Spleen (tissue), 11 donors: ENCODE measurements around the gene TLX1. TPM values are rescaled to one million over a fixed set of nuclear protein-coding genes. Genes with fewer than 3 reads are reported as not detected.

ENCODE experiments used
- DNase-seq: peaks from one replicate; pipeline ENCODE4 v3.0.0-alpha.2; 2020
- H3K27ac ChIP-seq, 8 donors: fragments of 200-600 bp; sonication (generic) in 7 of 8; 1 replicate in 4 of 8; 2 replicates in 4 of 8; pipeline versions ENCODE4 v1.5.0 to v1.8.0; 2016 to 2021; ENCODE audit warnings: inconsistent platforms in 4 of 8, mild to moderate bottlenecking in 4 of 8, moderate library complexity in 1 of 8
- H3K27me3 ChIP-seq, 7 donors: fragments of 200-600 bp; sonication (generic) in 6 of 7; replicated peaks in 1 of 7; 1 replicate in 4 of 7; 2 replicates in 3 of 7; pipeline versions ENCODE4 v1.5.0 to v1.8.0; 2016 to 2021; ENCODE audit warnings: inconsistent platforms in 3 of 7, mild to moderate bottlenecking in 1 of 7
- H3K36me3 ChIP-seq, 6 donors: fragments of 200-600 bp; sonication (generic) in 5 of 6; 1 replicate in 4 of 6; 2 replicates in 2 of 6; pipeline versions ENCODE4 v1.5.0 to v1.8.0; 2016 to 2021; ENCODE audit warnings: inconsistent platforms in 2 of 6
- H3K4me1 ChIP-seq, 6 donors: fragments of 200-600 bp; sonication (generic) in 5 of 6; 1 replicate in 3 of 6; 2 replicates in 3 of 6; pipeline versions ENCODE4 v1.5.0 to v1.8.0; 2016 to 2021; ENCODE audit warnings: inconsistent platforms in 3 of 6
- H3K4me3 ChIP-seq, 8 donors: fragments of 200-600 bp; sonication (generic) in 7 of 8; 1 replicate in 4 of 8; 2 replicates in 4 of 8; pipeline versions ENCODE4 v1.5.0 to v1.8.0; 2016 to 2021; ENCODE audit warnings: inconsistent platforms in 4 of 8, mild to moderate bottlenecking in 4 of 8, moderate library complexity in 2 of 8
- H3K9me3 ChIP-seq, 8 donors: fragments of 200-600 bp; sonication (generic) in 7 of 8; 1 replicate in 4 of 8; 2 replicates in 4 of 8; pipeline versions ENCODE4 v1.5.0 to v1.8.0; 2016 to 2021; ENCODE audit warnings: inconsistent platforms in 4 of 8
- POLR2A ChIP-seq, 3 donors: fragments of 450-650 bp; IDR thresholded peaks; one replicate each; pipeline ENCODE4 v1.5.1; 2017; ENCODE audit warnings: antibody characterized with exemption in 3 of 3, mild to moderate bottlenecking in 1 of 3
- POLR2AphosphoS5 ChIP-seq, 3 donors: sonication (generic); formaldehyde crosslinking; IDR thresholded peaks; one replicate each; pipeline ENCODE4 v1.5.1; 2017; ENCODE audit warnings: antibody characterized with exemption in 3 of 3
- WGBS, 5 donors: extraction: QIAGEN DNeasy Blood & Tissue Kit in 3 of 5; methylation state at CpG; one replicate each; pipeline versions ENCODE4 v1.1.5 to v1.1.7; 2013 to 2018; 5-methylcytosine and 5-hydroxymethylcytosine counted together
- intact Hi-C: fragments of 100-400 bp; cut with DNase I; formaldehyde crosslinking; loops from one replicate; pipeline ENCODE4 v1.15.0; 2023; ENCODE audit warnings: low total_unique reads
- polyA plus RNA-seq, 3 donors: library from polyadenylated mRNA; stranded (reverse); fragments of 200-250 nt; gene quantifications; one replicate each; pipeline ENCODE4 v1.2.1, GENCODE V29; 2013
- total RNA-seq, 7 donors: library from RNA; depleted of rRNA in 3 of 7; stranded (reverse); fragments of >200 nt in 3 of 7; fragmentation: NEBNext Ultra II Directional in 4 of 7; extraction: Animal tissue kit (Norgen Biotek cat#: 25700) in 4 of 7; gene quantifications; one replicate each; pipeline versions ENCODE4 v1.1.0 to v1.2.1, GENCODE V29; 2016 to 2021
- TF ChIP-seq, protein P1 (sequence below), 11 experiments: fragments of 200-600 bp in 7 of 11; fragments of 450-650 bp in 4 of 11; sonication (generic) in 4 of 11; IDR thresholded peaks in 8 of 11; conservative IDR thresholded peaks in 3 of 11; 1 replicate in 7 of 11; 2 replicates in 4 of 11; pipeline versions ENCODE4 v1.4.0 to v1.8.0; 2016 to 2021; ENCODE audit warnings: antibody characterized with exemption in 11 of 11, inconsistent platforms in 4 of 11, mild to moderate bottlenecking in 1 of 11
- donor health status: healthy with polysubstance abuse.
- donor health status: DM: no; HTN: no; CAD: no; lungs with moderate emphysema.
- donor health status: DM: no; HTN: no; CAD: no.
- donor health status: Bipolar disorder and iron deficiency.
- donor health status: healthy.
- donor health status: DM: no; HTN: no; CAD: no.
- donor health status: DM: yes; HTN: yes; CAD: no.

Gene TLX1
- total and polyA plus RNA-seq, 10 donors: 5.7 to 91.5 (median 32.5) TPM

GRCh38 chr10:101166430-101166829 is 35.3 kb downstream of the TLX1 start:
- whole genome bisulfite sequencing, 5 donors: 86 to 92% (median 91%) methylated on average over 2 of the region's 2 CpGs
- H3K36me3 ChIP-seq: no peaks in the 10 kb centered on the region
- DNase-seq: no peak
- intact Hi-C loops: no loop called here
- no peak overlapping the region for H3K27ac ChIP-seq
- H3K27me3 ChIP-seq: peaks cover 0 to 89% (median 19%) of the 10 kb centered on the region in 7 donors
- TF ChIP-seq, protein P1, sequence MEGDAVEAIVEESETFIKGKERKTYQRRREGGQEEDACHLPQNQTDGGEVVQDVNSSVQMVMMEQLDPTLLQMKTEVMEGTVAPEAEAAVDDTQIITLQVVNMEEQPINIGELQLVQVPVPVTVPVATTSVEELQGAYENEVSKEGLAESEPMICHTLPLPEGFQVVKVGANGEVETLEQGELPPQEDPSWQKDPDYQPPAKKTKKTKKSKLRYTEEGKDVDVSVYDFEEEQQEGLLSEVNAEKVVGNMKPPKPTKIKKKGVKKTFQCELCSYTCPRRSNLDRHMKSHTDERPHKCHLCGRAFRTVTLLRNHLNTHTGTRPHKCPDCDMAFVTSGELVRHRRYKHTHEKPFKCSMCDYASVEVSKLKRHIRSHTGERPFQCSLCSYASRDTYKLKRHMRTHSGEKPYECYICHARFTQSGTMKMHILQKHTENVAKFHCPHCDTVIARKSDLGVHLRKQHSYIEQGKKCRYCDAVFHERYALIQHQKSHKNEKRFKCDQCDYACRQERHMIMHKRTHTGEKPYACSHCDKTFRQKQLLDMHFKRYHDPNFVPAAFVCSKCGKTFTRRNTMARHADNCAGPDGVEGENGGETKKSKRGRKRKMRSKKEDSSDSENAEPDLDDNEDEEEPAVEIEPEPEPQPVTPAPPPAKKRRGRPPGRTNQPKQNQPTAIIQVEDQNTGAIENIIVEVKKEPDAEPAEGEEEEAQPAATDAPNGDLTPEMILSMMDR (IDR thresholded peaks at IDR 0.05 in 8 of 11, conservative IDR thresholded peaks at IDR 0.05 in 3 of 11): no peak
- H3K4me3 ChIP-seq: no peak overlapping the region
- H3K9me3 ChIP-seq: peaks cover 0 to 3% (median 0%) of the 10 kb centered on the region in 8 donors
- peaks cover 3 to 15% (median 11%) of the 10 kb centered on the region in 6 donors for H3K4me1 ChIP-seq

DNA sequence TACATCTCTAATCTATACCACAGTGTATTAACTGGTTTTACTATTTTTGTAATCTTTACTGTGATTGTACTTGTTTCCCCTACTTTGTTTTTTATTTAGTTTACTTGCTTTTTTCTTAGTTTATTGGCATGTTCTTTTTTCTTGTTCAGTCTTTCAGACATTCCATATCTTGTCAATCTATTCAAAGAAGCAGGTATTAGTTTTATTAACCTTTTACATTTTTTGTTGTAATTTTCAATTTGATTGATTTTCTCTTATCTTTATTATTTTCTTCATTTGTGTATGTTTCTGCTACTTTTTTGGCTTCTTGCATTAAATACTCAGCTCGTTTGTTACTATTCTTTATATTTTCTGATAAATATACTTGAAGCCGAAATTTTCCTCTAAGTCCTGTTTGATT is 41.6 kb downstream of the TLX1 start:
- H3K27ac ChIP-seq: no peak overlapping the region
- intact Hi-C loops: no loop called here
- WGBS, 5 donors: 73 to 86% (median 79%) methylated on average over 2 of the region's 2 CpGs
- peaks cover 5 to 34% (median 26%) of the 10 kb centered on the region in 8 donors for H3K9me3 ChIP-seq
- TF ChIP-seq POLR2A (IDR thresholded peaks at IDR 0.05) (no peak), POLR2AphosphoS5 (IDR thresholded peaks at IDR 0.05) (no peak)
- TF ChIP-seq, protein P1 (IDR thresholded peaks at IDR 0.05 in 8 of 11, conservative IDR thresholded peaks at IDR 0.05 in 3 of 11): no peak
- H3K4me3 ChIP-seq: no peak overlapping the region
- H3K36me3 ChIP-seq: no peaks in the 10 kb centered on the region
- H3K4me1 ChIP-seq: no peaks in the 10 kb centered on the region
- peaks cover 0 to 79% (median 2%) of the 10 kb centered on the region in 7 donors for H3K27me3 ChIP-seq
- DNase-seq: no peak

DNA sequence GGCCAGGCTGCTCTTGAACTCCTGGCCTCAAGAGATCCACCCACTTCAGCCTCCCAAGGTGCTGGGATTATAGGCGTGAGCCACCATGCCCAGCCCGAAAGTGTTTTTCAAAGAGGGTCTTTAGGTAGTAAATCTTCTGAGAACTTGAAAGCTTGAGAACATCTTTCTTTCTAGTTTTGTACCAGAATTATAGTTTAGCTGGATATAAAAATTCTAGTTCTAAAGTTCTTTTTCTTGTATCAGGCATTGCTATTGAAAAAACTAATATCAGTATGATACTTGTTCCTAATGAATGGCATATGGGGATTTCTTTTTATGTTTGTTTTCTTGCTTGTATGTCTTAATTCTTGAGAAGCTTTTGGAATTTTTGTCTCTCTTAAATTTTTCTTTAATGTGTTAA is 43.2 kb downstream of the TLX1 start:
- WGBS, 5 donors: 92 to 100% (median 95%) methylated on average over 2 of the region's 2 CpGs
- TF ChIP-seq, protein P1 (IDR thresholded peaks at IDR 0.05 in 8 of 11, conservative IDR thresholded peaks at IDR 0.05 in 3 of 11): no peak
- TF ChIP-seq POLR2AphosphoS5 (IDR thresholded peaks at IDR 0.05) (no peak), POLR2A (IDR thresholded peaks at IDR 0.05) (no peak)
- H3K36me3 ChIP-seq: no peaks in the 10 kb centered on the region
- H3K9me3 ChIP-seq: peaks cover 5 to 34% (median 26%) of the 10 kb centered on the region in 8 donors
- peaks cover 0 to 69% (median 2%) of the 10 kb centered on the region in 7 donors for H3K27me3 ChIP-seq
- no peaks in the 10 kb centered on the region for H3K4me1 ChIP-seq
- H3K27ac ChIP-seq: no peak overlapping the region
- no peak for DNase-seq
- H3K4me3 ChIP-seq: no peak overlapping the region
- intact Hi-C loops: no loop called here

DNA sequence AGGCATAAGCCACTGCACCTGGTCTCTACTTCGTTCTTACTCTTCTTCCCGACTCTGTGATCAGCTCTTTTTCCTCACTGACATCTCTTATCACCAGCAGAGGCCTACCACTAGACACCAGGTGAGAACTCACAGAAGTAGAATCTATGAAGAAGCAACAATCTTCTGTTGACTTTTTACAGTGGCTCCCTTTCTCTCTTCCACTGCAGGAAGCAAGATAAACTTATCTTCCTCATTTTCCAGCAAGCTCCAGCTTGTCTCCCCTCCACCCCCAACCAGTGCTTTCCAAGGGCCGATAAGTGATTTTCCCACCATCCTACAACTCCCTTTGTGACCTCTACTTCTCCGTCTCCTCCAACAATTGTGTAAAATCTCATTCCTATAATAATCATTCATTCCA is 45.5 kb downstream of the TLX1 start:
- no peaks in the 10 kb centered on the region for H3K4me1 ChIP-seq
- peaks cover 0 to 56% (median 2%) of the 10 kb centered on the region in 7 donors for H3K27me3 ChIP-seq
- TF ChIP-seq POLR2A (IDR thresholded peaks at IDR 0.05): no peak
- TF ChIP-seq, protein P1 (IDR thresholded peaks at IDR 0.05 in 8 of 11, conservative IDR thresholded peaks at IDR 0.05 in 3 of 11): no peak
- TF ChIP-seq POLR2AphosphoS5 (IDR thresholded peaks at IDR 0.05): no peak
- H3K9me3 ChIP-seq: peaks cover 5 to 34% (median 26%) of the 10 kb centered on the region in 8 donors
- H3K36me3 ChIP-seq: no peaks in the 10 kb centered on the region
- H3K27ac ChIP-seq: no peak overlapping the region
- no peak for DNase-seq
- H3K4me3 ChIP-seq: no peak overlapping the region
- intact Hi-C loops: no loop called here
- 58 to 64% (median 61%) methylated on average over 4 of the region's 4 CpGs for WGBS, 5 donors
